Esophagus squamous epithelium (tissue), 4 donors: Measurements from ENCODE around the gene FKBP10.

ENCODE experiments used
- CTCF ChIP-seq, 6 experiments: fragments of 450-650 bp in 4 of 6; fragments of 200-600 bp in 2 of 6; sonication (generic) in 2 of 6; IDR thresholded peaks; one replicate each; pipeline ENCODE4 v1.5.1; 2016 to 2019; ENCODE audit warnings: antibody characterized with exemption in 6 of 6, mild to moderate bottlenecking in 4 of 6, moderate library complexity in 4 of 6
- POLR2A ChIP-seq, 4 donors: fragments of 450-650 bp; IDR thresholded peaks; one replicate each; pipeline ENCODE4 v1.6.1; 2017; ENCODE audit warnings: antibody characterized with exemption in 4 of 4, mild to moderate bottlenecking in 4 of 4, moderate library complexity in 3 of 4

- TF ChIP-seq POLR2A (IDR thresholded peaks at IDR 0.05) = peak in 2 of 4 donors; percentile 19 to 22
- TF ChIP-seq CTCF (IDR thresholded peaks at IDR 0.05) = peak; percentile 64 to 92 (median 80)
Observed at GRCh38 chr17:41811549-41812380, 1.0 kb upstream of the FKBP10 start, which contains the start of gene P3H4.
